Mesothelial cell of epicardium (in vitro differentiated cells): ENCODE measurements around the gene REV1. TPM values are rescaled to one million over a fixed set of nuclear protein-coding genes. Genes with fewer than 3 reads are reported as not detected.
"Not testable (repeated sequence)": the region's sequence is repeated elsewhere in the genome, so short reads cannot be mapped to it uniquely, and the experiment has no call there.

Experiments used
- DNase-seq, 2 experiments: peaks; one replicate each; pipeline ENCODE4 v3.0.0; 2021; ENCODE audit warnings: low spot score in 2 of 2; ENCODE audit not compliant: unreplicated experiment in 2 of 2
- H3K27ac Mint-ChIP-seq: 2 replicates; pipeline ENCODE4 v1.8.0; 2021; ENCODE audit warnings: mixed read lengths
- H3K27me3 Mint-ChIP-seq: 2 replicates; pipeline ENCODE4 v1.8.0; 2021; ENCODE audit warnings: low read depth, mixed read lengths
- H3K36me3 Mint-ChIP-seq: 2 replicates; pipeline ENCODE4 v1.8.0; 2021; ENCODE audit warnings: mixed read lengths
- H3K4me1 Mint-ChIP-seq: 2 replicates; pipeline ENCODE4 v1.8.0; 2021; ENCODE audit warnings: mixed read lengths
- H3K4me3 Mint-ChIP-seq: 2 replicates; pipeline ENCODE4 v1.8.0; 2021; ENCODE audit warnings: mild to moderate bottlenecking, moderate library complexity, mixed read lengths
- H3K9me3 Mint-ChIP-seq: 2 replicates; pipeline ENCODE4 v1.8.0; 2021; ENCODE audit warnings: mixed read lengths
- total RNA-seq: library from RNA; stranded (reverse); gene quantifications from 3 replicates; pipeline ENCODE4 v1.2.1, GENCODE V29; 2021
- TF ChIP-seq, protein P1 (sequence below): fragments of 200-600 bp; sonication (generic); IDR thresholded peaks from one replicate; pipeline ENCODE4 v1.5.0; 2021; ENCODE audit warnings: antibody characterized with exemption; ENCODE audit not compliant: unreplicated experiment

REV1 gene
- total RNA-seq, 1 donor from 2014 or later, result 58.7 TPM

DNA sequence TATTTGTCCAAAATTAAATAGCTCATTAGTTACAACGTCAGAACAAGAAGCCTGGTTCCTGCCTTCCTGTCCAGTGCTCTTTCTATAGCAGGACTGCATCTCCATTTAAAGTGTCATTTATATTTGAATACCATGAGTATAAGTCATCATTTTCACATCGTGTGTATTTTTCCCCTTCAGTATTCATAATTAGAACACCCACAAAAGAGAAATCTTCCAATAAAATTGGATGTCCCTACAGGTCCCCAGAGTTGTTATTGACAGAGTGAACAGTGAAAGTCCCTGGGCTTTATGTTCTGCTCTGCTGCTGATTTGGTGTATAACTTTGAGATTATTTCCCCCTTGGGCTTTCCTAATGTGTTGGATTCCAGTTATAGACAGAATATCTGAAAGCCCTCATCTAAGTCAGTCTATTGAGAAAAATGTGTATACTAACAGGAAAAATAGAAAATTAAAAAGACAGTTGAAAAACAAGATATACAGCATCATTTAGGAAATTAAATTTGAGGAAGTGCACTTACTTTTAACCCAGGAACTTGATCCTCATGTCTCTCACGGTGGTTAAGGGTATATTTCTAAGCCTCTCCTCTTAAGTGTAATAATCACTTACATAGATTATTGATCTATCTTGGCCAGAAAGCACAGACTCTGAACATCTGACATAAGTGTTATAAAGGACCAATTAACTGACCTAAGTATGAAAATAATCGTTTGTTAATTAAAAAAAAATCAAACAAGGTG is 15.2 kb upstream of the REV1 start:
- no peaks in the 10 kb centered on the region for H3K27me3 Mint-ChIP-seq
- H3K9me3 Mint-ChIP-seq, result no peaks in the 10 kb centered on the region
- TF ChIP-seq, protein P1, sequence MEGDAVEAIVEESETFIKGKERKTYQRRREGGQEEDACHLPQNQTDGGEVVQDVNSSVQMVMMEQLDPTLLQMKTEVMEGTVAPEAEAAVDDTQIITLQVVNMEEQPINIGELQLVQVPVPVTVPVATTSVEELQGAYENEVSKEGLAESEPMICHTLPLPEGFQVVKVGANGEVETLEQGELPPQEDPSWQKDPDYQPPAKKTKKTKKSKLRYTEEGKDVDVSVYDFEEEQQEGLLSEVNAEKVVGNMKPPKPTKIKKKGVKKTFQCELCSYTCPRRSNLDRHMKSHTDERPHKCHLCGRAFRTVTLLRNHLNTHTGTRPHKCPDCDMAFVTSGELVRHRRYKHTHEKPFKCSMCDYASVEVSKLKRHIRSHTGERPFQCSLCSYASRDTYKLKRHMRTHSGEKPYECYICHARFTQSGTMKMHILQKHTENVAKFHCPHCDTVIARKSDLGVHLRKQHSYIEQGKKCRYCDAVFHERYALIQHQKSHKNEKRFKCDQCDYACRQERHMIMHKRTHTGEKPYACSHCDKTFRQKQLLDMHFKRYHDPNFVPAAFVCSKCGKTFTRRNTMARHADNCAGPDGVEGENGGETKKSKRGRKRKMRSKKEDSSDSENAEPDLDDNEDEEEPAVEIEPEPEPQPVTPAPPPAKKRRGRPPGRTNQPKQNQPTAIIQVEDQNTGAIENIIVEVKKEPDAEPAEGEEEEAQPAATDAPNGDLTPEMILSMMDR, result no peak
- DNase-seq, result no peak
- no peaks in the 10 kb centered on the region for H3K4me1 Mint-ChIP-seq
- no peak overlapping the region for H3K27ac Mint-ChIP-seq
- no peaks in the 10 kb centered on the region for H3K36me3 Mint-ChIP-seq
- H3K4me3 Mint-ChIP-seq, result no peak overlapping the region

DNA sequence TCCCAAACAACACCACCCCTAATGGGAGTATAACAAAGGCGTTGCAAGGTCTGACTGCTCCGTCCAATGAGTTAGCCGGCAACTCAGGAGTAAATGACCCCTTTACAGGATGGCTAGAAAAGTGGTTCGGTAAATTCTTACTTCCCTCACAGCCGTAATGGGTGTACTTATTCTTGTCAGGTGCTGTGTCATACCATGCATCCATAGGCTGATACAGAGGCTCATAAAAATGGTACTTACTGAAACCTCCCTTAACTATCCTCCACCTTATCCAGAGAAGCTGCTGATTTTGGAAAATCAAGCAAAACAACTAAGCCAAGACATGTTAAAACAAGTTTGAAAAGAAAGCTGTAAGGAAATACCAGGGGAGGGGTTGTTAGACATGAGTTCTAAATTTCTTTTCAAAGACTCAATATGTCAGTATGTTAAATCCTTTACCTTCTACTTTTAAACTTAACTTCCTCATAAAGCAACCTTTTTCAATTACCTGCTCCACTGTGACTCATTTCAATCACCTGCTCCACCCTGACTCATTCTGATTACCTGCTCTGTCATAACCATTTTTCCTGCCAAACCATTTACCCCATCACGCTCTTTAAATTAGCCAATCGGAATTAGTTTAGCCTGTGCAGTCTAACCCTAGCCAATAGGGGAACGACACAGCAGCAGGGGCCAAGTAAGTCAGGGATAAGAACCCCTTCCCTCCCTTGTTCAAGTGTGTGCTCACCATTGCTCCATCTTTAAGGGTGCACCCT is 14.0 kb upstream of the REV1 start:
- not testable (repeated sequence) for H3K4me1 Mint-ChIP-seq, H3K27me3 Mint-ChIP-seq, H3K27ac Mint-ChIP-seq, H3K4me3 Mint-ChIP-seq, H3K36me3 Mint-ChIP-seq, DNase-seq, H3K9me3 Mint-ChIP-seq

DNA sequence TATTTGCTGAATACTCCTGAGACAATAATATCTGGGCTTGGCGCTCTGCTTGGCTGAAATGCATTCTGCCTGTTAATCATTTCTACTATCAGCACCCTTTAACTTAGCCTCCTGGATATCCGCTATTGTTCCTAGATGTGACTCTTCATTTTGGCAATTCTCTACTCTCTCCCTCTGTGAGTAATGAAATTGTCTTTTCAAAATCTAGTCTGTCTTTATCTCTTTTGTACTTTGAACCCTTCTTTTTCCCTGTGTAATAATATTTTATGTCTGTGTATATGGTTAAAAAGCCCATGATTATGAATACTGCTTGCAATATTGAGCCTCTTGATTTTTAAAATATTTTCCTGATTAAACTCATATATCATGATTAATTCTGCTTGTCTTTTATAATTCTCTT is 6.2 kb upstream of the REV1 start:
- Mint-ChIP-seq H3K4me3 (no peak overlapping the region), H3K9me3 (no peaks in the 10 kb centered on the region), H3K27me3 (peaks cover 8% of the 10 kb centered on the region), H3K36me3 (no peaks in the 10 kb centered on the region), H3K4me1 (peaks cover 12% of the 10 kb centered on the region), H3K27ac (no peak overlapping the region)
- no peak for DNase-seq
- TF ChIP-seq, protein P1, result no peak

DNA sequence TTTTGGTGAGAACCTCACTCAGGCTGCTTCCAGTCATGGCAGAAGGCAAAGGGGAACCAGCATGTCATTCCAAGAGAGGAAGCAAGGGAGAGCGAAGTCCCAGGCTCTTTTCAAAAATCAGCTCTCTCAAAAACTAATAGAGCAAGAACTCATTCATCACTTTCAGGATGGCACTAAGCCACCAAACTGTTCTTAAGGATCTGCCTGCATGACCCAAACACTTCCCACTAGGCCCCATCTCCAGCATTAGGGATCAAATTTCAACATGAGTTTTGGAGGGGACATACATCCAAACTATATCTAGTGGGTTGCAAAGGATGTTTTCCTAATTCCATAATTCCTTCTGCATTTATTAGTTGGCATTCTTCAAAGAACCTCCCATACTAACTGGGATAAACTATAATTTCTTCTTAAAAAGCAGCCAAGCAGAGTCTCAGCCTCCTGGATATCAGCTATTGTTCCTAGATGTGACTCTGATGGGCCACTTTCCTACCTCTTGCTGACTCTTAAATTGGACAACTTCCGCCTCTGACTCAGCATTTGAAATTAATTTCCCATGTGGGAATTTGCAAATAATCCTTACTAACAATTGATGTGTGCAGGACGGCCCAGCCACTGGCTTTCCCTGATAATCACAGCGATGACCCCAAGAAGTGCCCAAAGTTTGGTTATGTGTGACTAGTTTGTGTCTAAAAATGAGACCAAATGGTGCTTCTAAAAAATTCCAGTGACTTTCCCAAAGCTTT is 5.5 kb upstream of the REV1 start:
- DNase-seq, result no peak
- H3K27ac Mint-ChIP-seq, result no peak overlapping the region
- H3K27me3 Mint-ChIP-seq, result peaks cover 8% of the 10 kb centered on the region
- H3K9me3 Mint-ChIP-seq, result no peaks in the 10 kb centered on the region
- no peaks in the 10 kb centered on the region for H3K36me3 Mint-ChIP-seq
- H3K4me3 Mint-ChIP-seq, result no peak overlapping the region
- TF ChIP-seq, protein P1, result no peak
- H3K4me1 Mint-ChIP-seq, result peaks cover 16% of the 10 kb centered on the region

DNA sequence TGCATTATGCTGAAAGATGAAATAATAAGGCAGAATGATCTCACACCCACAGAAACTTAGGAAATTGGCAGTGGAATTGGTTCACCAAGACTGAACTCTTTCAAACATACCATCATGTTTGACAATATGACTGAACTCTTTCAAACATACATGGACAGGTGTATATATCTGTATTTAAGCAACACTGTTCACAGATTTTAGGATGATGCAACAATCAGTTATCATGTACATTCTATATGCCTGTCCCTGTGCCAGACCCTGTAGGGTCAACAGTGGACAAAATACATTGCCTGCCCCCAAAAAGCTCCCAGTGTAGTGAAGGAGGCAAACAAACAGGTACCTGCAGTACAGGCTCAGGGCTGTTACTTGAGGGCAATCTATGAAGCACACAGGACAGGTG is 2.9 kb upstream of the REV1 start:
- TF ChIP-seq, protein P1, result no peak
- DNase-seq, result no peak
- Mint-ChIP-seq H3K4me3 (no peak overlapping the region), H3K27me3 (peaks cover 5% of the 10 kb centered on the region), H3K27ac (no peak overlapping the region), H3K36me3 (no peaks in the 10 kb centered on the region), H3K9me3 (no peaks in the 10 kb centered on the region), H3K4me1 (peaks cover 19% of the 10 kb centered on the region)
